C4-2B (cell line): ENCODE results near the gene OR4M1.

ENCODE experiments used
- CTCF ChIP-seq: fragments of 450-650 bp; conservative IDR thresholded peaks from 2 replicates; pipeline ENCODE4 v1.5.1; 2017; ENCODE audit warnings: mild to moderate bottlenecking
- ZFX ChIP-seq: fragments of 450-650 bp; IDR thresholded peaks from 2 replicates; pipeline ENCODE4 v1.6.1; 2017

- no peak for TF ChIP-seq CTCF
- TF ChIP-seq ZFX: no peak
These were observed 27.8 kb downstream of the OR4M1 start for GRCh38 chr14:19801118-19801464.
